GM19452 (cell line): ENCODE results near the gene CSAD.
"Not testable (repeated sequence)": the region's sequence is repeated elsewhere in the genome, so short reads cannot be mapped to it uniquely, and the experiment has no call there.

ENCODE experiments used
- ATAC-seq: cut with Tn5 transposase; IDR thresholded peaks from one replicate; pipeline ENCODE4 v1.9.1; 2021; ENCODE audit not compliant: unreplicated experiment

The CSAD gene

DNA sequence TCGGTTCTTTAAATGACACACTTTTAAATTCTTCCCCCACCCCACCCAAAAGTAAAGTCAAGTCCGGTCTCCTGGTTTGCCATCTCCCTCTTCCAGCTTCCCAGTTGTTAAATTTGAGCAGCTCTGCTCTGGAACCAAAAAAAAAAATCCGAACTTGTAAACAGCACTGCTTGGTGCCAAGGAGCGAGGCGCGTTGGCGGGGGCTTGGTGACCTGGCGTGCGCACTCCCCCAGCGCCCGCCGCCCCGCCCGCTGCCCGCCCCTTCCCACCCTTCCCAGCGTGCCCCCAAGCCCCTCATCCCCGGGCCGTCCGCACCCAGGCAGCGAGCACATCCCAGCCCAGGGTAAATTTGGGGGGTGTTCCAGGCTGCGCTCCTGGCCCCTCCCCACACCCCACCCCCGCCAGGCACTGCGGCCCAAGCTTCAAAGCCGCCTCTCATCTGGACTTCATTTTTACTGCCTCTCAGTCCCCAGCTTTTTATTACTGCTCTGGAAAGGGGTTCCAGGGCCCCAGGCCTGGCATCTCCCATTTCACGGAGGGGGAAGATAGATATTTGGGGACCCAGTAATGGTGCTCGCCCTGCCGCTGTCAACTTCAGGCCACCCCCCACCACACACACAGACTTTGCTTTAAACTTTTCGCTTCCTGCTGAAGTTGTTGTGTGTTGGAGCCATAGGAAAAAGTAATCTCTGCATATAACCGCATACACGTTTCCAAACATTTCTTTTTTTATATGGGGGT lies 38.0 kb upstream of the CSAD start:
- no peak for ATAC-seq

DNA sequence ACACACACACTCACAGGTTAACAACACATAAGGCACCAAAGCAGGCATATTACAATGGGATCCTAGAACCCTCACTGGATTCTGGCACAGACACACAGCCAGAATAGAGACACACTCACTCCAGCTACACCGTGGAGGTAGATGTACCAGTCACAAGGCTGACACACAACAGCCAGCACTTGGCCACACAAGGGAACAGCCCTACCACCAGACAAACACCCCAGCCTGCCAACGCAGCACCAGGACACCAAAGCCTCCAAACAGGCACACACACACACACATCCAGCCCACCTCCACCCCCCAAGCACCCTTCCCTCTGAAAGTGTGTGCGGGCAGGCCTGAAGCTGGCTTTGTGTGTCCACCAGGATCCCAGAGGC lies 37.2 kb upstream of the CSAD start:
- no peak for ATAC-seq

DNA sequence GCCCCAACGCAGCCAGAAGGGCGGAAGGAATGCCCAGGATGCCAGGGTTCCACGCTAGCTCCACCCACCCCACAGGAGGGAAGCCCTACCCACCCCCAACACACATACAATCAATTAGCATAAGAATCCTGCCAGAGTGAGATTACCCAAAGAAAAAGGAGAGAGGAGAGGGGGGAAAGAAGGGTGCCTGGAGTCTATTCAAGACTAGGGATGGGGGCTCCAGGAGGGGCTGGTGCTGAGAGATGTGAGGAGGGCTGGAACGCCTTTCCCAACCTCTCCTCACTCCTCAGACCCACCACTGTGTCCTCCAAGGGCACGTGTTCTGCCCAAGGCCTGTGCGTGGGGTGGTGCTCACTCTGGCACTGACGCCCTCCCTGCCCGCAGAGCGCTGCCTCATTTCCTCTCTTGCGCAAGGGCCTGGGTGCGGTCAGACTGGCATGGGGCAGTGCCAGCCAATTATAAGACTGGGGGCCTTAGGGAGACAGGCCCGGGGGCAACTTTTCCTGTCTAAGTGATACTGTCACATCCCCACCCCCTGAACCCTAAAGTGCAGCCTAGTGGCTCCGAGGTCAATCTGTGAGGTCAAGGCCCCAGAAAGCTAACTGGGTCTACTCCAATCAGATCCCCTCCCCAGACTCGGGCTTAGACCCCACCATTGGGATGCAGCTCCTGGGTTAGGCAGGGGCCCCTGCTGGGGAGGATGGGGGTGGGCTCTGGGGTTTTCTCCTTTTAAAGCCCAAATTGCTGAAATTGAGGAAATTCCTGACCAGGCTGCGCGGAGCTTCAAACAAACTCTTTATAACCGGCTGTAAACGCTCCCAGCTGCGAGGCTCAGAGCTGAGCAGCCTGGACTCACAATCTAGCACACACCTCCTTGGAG lies 36.6 kb upstream of the CSAD start:
- ATAC-seq, result no peak

DNA sequence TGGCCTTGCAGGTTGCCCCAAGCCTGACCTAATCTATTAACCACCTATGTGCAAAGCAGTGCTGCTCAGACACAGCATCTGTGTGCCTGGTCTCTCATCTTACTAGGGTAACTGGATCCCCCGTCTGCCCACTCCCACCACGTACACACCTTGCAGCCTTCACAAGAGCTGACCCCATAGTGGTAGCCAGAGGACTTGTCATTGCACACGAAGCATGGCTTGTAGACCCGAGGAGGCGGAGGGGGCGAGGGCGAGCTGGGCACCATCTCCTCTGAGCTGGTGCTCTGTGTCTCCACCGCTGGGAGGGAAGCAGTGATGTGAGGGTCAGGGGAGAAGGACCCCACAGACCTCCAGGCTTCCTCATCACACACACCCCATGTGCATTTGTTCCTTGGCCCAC lies 34.8 kb upstream of the CSAD start:
- no peak for ATAC-seq

DNA sequence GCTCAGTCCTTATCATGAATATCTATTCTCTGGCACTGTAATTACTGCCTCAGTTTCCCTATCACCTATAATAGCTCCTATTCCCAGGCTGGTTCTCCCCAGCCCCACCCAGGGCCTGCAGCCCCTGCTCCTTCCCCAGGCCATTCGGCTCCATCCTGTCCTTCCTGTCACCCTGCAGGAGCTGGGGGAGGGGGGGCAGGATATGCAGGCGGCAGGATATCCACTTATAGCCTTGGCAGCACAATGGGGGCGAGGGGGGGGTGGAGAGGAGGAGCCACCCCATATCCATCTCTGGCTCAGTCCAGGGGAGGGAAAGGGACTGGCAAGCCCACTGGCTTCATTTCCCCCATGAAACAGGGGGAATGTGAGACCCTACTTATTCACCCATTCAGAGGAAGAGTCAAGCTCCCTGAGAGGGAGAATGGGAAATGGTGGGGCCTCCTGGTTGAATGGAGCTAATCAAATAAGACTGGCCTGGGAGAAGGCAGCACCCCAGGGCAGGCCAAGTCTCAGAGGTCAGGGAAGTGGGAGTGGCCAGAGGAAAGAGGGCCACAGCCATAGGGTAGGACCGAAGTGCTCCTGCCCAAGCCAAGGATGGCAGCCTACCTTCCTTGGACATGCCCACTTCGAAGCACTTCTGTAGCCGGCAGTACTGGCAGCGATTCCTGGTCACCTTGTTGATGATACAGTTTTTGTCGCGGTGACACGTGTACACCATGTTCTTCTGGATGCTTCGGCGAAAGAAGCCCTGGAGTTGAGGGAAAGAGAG lies 34.1 kb upstream of the CSAD start:
- no peak for ATAC-seq

DNA sequence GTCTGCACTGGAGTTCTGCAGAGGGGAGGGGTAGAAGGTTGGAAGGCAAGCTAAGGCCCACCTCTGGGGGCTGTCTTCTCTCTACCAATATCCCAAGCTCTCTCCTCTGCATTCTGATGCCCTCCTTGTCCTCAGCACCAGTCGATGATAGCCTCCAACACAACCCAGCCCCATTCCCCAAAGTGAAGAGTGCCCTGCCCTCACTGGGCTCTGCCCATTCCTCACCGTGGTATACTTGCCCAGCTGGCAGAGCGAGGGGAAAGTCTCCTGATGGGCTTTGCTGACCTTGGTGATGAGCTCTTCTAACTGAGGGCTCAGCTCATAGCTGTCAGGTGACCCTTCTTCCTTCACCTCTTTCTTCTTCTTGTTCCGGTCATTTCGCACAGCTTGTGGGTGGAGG lies 33.5 kb upstream of the CSAD start:
- ATAC-seq, result no peak

DNA sequence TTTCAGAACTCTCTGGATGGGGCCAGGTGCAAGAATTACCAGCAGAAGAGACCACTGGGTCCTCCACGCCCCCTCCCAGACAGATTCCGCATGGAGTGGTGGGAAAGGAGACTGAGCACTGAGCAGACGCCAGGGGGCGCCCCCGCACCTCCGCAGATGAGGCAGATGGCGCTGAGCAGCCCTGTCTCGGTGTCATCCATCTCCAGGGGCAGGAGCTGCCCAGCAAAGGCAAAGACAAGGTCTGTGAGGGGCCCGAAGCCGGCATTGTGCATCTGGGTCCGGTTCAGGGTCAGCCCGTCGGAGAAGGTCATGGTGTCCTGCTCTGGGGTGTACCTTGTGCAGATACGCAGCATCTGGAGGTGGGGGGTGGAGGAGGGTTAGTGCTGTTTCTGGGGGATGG lies 32.6 kb upstream of the CSAD start:
- peak; percentile 48 for ATAC-seq

DNA sequence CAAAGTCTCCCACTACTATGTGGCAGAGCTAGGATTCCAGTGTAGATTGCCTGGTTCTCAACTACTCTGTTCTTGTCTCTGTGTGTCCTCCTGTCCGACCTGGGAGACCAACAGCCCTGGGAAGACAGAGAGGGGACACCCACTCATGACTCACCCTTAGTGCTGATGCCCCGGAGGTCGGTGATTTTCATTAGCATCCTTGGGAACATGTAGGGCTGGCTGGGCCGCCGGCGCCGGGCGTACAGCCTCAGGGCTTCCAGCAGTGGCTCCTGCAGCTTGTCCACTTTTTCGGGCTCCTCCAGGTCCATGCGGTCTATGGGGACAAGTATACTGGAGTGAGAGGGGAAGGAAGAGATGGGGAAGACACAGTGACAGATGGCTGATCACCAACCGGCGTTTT lies 32.2 kb upstream of the CSAD start:
- ATAC-seq, result no peak

DNA sequence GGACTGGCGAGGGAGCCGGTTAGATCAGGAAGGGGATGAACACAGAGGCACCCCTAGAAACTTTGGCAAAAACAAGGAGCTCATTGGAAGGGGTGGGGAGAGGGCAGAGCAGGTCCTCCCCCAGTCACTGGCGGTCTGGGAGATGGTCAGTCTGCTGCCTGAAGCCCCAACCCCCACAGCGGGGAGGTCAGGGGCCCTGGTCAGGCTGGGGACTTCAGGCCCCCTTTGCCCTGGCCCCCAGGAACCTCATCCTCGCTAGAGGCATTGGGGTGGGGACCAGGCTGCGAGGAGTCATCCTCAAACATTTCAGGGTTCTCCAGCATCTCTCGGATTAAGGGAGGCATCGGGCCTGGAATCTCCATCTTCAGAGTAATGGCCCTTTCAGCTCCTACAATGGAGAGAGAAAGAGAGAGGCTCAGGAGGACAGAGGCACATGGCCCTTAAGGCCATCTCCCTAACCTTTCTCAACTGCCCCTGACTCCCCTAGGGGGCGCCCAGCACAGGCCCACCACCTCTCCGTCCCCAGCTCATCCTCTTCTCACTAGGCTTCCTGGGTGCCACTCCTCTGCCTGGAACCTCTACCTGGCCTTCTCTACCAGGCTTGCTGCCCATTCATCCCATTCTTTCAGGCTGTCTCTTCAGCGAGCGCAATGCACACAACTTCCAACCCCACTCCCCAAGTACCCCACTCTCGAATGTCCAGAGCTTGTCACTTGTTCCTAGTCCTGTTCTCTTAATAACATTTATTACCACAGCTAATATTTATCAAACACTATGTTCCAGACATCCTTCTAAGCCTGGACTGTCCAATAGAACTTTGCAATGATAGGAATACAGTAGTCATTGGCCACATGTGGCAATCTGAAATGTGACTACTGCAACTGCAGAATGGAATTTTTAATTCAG lies 31.0 kb upstream of the CSAD start:
- no peak for ATAC-seq

DNA sequence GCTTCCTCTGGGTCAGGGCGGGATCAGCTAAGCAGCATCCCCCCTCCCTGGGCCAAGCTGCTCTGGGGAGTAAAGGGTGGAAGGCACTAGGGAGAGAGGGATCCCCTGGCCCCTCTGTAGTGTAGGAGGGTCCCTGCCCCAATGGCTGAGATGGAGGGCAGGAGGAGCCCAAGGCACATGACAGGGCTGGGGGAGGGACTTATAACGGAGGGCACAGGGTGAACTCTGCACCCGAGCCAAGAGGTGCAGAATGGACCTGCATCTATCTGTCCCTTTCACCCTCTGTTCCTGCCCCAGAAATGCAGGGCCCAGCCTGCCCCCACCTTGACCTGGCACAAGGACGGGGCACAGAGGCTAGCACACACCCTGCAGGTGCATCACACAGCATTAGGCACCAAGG lies 30.1 kb upstream of the CSAD start:
- ATAC-seq, result no peak

DNA sequence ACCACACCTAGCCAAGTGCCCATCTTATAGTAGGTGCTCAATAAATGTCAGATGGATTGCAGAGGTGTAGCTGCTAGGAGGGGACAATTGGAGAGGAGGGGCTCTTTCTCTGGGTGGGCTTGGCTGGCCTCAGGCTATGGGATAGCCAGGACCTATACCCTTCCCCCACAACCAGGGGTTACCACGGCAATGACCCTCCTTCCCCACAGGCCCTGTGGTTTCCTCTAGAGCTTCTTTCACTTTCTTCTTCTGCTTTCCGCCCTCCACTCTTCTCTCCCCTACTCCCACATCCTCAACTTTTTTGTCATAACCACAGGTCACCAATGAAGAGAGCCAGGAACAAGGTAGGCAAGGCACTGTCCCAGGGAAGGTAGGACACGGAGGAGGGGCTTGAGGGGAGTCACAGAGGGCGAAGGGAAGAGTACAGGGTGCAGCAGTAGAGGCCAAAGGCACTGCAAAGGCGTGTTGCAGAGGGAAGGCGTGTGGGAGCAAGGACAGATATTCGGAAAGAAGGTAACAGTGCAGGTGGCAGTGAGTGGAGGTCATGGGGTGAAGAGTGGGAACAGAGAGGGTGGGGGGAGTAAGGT lies 28.2 kb upstream of the CSAD start:
- ATAC-seq, result no peak

DNA sequence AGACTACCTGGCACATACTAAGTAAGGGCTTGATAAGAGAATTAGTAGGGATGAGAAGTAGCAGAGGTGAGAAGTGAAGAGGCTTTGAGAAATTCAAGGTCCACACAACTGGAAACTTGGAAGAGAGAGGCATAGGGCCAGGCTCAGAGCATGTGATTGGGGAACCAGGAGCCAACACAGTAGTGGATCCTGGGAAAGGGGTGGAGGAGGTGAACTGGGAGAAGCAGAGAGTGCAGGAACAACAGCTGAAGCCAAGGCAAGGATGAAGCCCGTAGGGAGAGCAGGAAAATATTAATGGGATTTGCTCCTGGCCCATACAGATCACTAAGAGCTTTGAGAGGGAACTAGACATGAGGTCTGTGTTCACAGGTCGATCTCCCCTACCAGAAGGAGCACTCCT lies 27.7 kb upstream of the CSAD start:
- no peak for ATAC-seq

DNA sequence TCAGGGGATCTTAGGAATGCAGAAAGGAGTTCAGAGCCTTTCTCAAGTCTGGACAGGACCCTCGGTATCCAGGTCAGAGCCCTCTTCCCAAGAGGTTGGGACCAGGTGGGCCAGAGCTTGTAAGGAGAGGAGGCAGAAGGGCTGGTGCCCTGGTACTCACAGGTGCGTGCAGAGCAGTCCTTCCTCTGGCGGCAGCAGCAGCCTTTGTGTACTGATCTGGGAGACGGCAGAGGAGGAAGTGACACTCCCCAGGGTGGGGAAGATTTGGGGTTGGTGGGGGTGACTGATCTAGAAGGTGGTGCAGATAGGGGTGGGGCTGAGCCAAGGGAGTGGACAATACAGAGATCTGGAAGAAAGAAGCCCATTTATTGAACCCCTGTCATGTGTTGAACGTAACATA lies 26.3 kb upstream of the CSAD start, which contains the start of gene ITGB7:
Gene ITGB7, minus strand, starts transcription at position 210 of the 400 bp plus-strand sequence. CDS start 6,808 bp downstream, outside the sequence.
- ATAC-seq, result peak; percentile 37

DNA sequence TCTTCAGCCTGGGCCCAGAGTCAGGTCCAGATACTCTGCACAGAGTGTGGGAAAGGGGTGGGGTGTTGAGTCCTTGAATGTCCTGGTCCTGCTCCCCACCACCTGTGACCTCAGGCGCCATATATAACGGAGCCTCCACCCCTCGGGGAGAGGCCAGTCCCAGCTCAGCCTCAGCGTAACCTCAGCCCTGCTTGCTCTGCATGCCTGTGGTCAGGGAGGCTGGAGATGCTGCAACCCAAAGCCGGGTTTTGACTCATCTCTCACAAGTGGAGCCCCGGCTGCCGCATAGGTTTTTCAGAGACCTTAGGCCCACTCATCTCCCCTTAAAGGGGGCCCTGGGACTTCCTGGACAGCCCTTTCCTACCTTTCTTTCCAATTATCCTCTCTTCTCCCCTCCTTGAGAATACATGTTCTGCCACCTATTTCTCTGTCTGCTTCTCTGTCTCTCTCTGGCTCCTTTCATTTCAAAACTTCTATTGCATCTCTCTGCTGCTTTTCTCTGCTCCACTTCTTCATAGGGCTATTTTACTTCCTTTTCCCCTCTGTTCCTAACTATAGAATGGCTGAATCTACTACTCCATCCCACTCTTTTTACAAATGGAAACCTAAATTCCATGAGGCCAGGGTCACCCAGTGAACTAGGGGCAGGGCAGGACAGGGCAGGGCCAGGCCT lies 25.2 kb upstream of the CSAD start:
- peak; percentile 66 for ATAC-seq

DNA sequence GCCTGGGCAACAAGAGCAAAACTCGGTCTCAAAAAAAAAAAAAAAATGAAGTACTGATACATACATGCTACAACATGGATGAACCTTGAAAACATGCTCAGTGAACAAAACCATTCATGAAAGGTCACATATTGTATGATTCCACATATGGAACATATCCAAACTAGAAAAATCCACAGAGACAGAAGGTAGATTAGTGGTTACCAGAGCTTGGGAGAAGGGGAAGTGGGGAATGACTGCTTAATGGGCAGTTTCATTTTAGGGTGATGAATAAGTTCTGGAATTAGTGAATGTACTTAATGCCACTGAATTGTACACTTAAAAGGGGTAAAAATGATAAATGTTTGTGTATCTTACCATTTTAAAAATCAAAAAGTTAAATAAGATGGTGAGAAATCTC lies 23.6 kb upstream of the CSAD start:
- no peak for ATAC-seq

DNA sequence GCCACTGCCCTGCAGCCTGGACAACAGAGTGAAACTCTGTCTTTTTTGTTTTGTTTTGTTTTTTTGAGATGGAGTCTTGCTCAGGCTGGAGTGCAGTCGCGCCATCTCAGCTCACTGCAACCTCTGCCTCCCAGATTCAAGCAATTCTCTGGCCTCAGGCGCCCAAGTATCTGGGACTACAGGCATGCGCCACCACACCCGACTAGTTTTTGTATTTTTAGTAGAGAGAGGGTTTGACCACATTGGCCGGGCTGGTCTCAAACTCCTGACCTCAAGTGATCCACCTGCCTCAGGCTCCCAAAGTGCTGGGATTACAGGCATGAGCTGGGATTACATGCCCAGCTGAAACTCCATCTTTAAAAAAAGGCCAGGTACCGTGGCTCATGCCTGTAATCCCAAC lies 21.6 kb upstream of the CSAD start:
- not testable (repeated sequence) for ATAC-seq

DNA sequence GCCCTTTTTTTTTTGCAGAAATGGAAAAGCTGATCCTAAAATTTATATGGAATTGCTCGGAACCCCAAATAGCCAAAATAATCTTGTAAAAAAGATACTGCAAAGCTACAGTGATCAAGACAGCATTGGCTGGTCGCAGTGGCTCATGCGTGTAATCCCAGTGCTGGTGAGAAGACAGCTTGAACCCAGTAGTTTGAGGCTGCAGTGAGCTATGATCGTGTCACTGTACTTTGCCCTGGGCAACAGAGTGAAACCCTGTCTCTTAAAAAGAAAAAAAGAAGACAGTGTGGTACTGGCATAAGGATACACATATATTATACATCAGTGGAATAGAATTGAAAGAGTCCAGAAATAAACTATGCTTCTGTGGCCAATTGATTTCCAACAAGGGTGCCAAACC lies 20.9 kb upstream of the CSAD start:
- no peak for ATAC-seq

DNA sequence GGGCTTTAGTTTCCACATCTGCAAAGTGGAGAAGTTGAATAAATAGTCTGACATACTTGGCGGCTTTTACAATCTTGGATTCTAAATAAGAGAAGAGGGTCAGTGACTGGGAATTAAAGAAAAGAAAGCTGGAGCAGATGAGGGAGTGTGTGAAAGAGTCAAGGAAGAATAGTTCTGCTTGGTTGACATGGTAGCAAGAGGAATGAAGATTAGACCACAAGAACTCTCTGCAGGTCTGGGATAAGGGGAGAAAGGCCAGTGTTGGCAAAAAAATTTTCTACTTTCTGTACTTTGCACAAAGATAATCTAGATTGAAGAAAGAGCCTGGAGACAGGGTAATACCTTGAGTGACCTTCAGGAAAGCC lies 20.4 kb upstream of the CSAD start:
- ATAC-seq, result no peak

DNA sequence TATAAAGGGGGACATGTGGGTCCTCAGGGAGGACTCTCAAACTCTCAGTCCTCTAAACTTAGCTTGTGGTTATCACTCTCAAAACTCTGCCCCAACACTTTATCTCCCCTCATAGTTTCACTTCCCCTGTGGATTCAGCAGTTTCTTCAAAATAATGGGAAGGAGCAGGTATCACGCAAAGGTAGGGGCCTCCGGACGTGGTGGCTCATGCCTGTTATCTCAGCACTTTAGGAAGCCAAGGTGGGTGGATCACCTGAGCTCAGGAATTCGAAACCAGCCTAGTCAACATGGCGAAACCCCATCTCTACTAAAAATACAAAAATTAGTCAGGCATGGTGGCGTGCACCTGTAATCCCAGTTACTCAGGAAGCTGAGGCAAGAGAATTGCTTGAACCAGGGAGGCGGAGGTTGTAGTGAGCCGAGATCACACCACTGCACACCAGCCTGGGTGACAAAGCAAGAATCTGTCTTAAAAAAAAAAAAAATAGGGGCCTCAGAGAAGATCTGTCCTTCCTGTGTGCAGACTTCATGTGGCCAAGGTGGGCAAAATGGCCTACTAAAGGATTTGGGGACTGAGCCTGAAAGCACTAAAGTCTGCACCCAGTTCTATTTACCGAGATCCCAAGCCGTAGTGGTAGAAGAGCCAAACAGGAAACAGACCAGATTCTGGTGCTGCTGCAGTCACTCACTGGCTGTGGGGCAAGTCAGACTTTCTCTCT lies 19.9 kb upstream of the CSAD start:
- ATAC-seq, result no peak
